Mesenteric fat pad (tissue), 1 donor: Measurements from ENCODE around the gene PTH2. TPM values are rescaled to one million over a fixed set of nuclear protein-coding genes. Genes with fewer than 3 reads are reported as not detected.
"Not testable (repeated sequence)": the region's sequence is repeated elsewhere in the genome, so short reads cannot be mapped to it uniquely, and the experiment has no call there.

Experiments
- DNase-seq: peaks from one replicate; pipeline ENCODE4 v3.0.0-alpha.2; 2020; ENCODE audit warnings: low spot score
- total RNA-seq: library from RNA; stranded (reverse); fragmentation: NEBNext Ultra II Directional; extraction: Animal tissue kit (Norgen Biotek cat#: 25700); gene quantifications from one replicate; pipeline ENCODE4 v1.2.1, GENCODE V29; 2021
- donor health status: DM: yes; HTN: yes; CAD: no.

The PTH2 gene
- total RNA-seq, 1 donor from 2014 or later: not detected

DNA sequence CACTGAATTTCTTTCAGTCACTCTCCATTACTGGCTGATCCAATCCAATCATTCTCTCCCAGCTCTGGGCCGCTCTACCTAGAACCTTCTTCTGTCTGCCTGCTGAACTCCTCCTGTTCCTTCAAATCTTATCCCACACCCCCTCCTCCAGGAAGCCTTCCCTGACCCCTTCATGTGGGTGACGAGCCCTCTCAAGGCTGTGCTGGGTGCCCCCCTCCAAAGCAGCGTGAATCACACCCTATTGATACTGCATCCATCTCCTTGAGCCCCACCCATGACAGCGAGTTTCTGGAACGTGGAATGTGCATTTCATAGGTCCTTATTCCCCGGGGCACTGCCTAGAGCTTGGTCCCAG is 25.2 kb upstream of the PTH2 start:
- DNase-seq: no peak

DNA sequence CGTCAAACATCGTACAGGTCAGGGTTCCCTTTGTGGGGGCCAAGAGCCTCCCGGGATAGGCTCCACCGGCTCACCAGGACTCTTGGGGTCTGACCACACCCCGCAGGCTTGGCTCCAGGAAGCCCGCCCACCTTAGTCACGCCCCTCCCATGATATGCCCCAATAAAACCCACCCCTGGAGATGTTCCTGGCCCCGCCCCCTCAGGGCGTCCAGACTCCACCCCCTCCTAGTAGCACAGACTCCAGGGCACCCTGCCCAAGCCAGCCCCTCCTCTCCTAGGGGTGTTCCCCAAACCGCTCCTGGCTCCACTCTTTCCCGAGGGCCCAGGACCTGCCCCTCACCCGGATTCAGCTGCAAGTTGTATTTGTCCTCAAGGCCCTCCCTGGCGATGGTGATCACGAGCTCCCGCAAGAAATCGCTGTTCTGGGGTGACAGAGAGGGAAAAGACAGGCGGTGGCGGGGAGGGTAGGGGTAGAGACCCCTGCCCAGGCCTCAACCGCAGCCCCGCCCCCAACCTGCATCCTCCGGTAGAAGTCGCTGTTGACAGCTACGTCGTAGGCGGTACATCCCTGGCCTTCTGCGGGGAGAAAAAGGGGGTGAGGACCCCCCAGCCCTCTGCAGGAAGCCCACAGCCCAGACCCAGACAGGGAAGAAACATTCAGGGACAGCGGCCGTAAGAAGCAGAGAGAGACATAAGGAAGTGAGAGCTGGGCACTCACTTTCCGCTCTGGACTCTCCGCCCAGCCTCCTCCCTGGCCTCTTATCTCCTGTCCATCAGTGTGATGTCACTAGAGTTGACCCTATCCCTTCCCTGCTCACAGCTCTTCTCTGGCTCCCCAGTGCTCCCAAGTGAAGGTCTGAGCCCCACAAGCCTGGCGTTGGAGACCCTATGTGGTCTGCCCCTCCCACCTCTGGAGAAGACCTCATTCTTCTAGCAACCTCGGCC is 24.5 kb upstream of the PTH2 start:
- no peak for DNase-seq

- no peak for DNase-seq
These were observed 22.8 kb upstream of the PTH2 start for GRCh38 chr19:49445997-49446396.

DNA sequence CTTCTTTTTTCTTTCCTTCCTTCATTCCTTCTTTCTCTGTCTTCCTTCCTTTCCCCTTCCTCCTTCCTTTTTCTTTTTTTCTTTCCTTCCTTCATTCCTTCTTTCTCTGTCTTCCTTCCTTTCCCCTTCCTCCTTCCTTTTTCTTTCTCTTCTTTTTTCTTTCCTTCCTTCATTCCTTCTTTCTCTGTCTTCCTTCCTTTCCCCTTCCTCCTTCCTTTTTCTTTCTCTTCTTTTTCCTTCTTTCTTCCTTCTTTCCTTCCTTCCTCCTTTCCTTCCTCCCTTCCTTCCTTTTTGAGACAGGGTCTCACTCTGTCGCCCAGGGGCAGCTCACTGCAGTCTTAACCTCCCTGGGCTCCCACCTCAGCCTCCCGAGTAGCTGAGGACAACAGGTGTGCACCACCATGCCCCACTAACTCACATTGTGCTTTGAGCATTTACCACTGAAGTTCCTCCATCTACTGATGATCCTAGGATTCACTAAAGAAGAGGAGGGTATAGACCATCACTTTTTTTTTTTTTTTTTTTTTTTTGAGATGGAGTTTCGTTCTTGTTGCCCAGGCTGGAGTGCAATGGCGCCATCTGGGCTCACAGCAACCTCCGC is 21.0 kb upstream of the PTH2 start:
- not testable (repeated sequence) for DNase-seq

GRCh38 chr19:49443366-49444099 is 20.3 kb upstream of the PTH2 start:
- peak; percentile 96 for DNase-seq

DNA sequence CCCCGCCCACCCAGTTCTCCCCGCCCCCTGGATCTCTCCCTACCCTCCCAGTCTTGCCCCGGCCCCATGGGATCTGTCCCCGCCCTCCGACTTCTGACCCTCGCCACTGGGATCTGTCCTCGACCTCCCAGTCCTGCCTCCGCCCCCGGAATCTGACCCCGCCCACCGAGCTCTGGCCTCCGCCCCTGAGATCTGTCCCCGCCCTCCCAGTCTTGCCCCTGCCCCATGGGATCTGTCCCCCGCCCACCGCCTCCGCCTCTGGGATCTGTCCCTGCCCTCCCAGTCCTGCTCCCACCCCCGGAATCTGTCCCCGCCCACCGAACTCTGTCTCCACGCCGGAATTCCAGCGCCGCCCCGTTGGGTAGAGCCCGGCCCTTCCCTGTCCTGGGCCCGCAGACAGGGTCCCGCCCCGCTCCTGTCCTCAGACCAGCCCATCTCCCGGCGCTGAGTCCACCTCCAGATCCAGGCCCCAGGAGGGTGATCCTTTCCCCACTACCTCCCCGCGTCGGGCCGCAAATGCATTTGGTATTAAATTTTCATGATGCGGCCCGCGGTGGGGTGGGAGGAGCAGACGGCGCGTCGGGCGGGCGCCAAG is 19.6 kb upstream of the PTH2 start:
- DNase-seq: peak; percentile 97

- no peak for DNase-seq
These were observed 19.1 kb upstream of the PTH2 start for GRCh38 chr19:49442354-49442753.

DNA sequence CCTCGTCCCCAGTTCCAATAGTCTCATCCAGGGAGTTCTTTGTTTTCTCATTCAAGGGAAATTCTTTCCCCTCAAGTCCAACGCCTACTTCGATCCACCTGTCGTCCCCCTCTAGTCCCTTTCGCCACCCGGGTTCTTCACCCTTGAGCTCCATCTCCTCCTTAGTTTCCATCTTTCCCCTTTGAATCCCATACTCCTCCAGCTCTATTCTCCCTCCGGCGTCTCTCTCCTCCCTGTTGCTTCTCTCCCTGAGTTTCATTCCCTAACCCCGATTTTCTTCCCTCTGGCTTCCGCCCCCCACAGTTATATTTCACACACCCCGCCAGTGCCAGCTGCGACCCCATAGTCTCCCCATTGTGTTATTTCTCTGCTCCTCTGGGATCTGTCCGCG is 18.7 kb upstream of the PTH2 start:
- no peak for DNase-seq

GRCh38 chr19:49441210-49441959 is 18.1 kb upstream of the PTH2 start, which contains the start of gene SLC17A7:
TSS of gene SLC17A7 (minus strand) at chr19:49441527. CDS start at chr19:49441379, 148 bp downstream.
- DNase-seq: no peak

DNA sequence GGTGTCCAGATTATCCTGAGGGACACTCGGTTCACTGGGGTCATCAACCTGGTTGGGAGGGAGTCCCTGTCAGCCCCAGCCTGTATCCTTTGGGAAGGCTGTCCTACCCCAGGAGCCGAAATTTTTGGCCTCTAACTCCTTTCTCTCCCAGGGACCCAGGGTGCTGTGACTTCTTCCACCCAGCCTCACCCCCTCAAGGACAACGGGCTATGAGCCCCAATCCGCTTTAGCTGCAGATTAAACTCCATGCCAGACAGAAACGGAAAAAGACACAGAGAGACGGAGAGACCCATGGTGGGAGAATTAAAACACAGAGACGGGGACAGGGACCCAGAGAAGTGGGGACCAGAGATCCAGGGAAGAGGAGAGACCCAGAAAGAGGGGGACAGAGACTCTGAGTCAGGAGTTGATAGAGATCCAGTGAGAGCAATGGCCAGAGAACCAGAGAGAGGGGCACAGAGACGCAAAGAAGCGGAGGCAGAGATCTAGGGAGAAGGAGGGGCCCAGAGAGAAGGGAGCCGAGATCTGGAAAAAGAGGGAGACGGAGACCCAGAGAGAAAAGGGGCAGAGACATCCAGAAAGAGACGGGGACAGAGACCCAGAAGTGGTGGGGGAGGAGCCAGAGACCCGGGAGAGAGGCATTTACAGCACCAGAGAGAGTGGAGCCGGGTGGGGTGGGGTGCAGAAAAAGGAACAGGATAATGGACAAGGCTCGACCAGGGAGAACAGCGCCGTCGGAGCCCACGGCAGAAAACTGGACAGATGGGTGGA is 17.4 kb upstream of the PTH2 start:
- no peak for DNase-seq

- no peak for DNase-seq
These were observed 16.6 kb upstream of the PTH2 start for GRCh38 chr19:49439836-49440235.

GRCh38 chr19:49438261-49438660 is 15.0 kb upstream of the PTH2 start:
- DNase-seq: no peak

DNA sequence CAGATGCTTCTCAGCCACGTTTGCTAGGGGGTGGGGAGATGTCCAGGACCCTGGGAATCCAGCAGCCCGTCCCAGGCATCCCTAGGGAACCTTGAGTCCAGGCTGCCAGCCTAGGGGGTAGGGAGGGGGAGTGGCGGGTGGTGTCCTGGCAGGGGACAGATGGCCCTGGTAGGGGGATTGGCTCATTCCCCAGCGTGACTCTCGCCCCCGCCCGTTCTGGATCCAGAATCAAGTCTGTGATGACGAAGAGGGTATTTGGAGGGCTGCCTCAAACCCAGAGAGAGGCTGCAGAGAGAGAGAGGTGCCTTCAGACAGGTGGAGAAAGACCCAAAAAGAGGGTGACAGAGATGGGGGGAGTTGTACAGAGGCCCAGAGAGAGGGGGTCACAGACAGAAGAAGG is 14.0 kb upstream of the PTH2 start:
- no peak for DNase-seq

- no peak for DNase-seq
These were observed 13.3 kb upstream of the PTH2 start for GRCh38 chr19:49436381-49437017.

DNA sequence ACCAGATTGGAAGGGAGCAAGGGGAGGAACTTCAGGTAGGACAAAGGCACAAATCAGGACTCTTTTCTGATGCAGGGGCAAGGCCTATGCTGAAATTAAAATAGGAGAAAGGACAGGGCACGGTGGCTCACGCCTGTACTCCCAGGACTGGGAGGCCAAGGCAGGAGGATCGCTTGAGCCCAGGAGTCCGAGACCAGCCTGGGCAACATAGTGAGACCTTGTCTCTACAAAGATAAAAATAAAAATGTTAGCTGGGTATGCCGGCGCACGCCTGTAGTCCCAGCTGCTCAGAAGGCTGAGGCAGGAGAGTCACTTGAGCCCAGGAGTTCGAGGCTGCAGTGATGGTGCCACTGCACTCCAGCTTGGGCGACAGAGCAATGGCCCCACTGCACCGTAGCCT is 12.4 kb upstream of the PTH2 start:
- DNase-seq: no peak

- no peak for DNase-seq
These were observed 11.8 kb upstream of the PTH2 start for GRCh38 chr19:49434907-49435583.

DNA sequence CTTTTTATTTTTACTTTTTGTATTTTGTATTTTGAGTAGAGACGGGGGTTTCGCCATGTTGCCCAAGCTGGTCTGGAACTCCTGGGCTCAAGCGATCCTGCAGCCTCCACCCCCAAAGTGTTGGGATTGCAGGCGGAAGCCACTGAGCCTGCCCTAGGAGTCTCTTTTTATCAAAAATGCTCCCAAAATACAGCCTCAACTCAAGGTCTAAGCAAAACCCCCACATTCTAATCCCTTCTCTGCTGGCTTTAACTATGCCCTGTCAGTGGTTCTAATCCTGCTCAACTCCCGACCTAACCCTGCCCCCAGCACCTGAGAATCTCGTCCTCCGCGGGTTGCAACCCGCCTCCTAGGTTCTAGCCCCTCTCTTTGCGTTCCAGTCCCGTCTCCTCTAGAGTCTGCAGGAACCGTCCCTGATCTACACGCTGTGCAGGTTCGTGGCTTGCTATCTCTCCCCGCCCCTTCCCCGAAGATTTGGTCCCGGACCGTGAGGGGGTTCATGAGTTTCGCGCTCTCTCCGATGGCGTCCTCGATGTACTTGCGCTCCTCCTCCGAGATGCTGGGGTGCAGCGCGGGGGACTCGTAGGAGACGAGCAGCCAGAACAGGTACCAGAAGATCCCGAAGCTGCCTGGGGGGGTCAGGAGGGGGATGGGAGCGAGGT is 10.1 kb upstream of the PTH2 start:
- no peak for DNase-seq
